DMS79 treated with DMSO at 0.1 percent for 48 hours (cell line): ENCODE results near the gene DHCR24.
"Not testable (repeated sequence)": the region's sequence is repeated elsewhere in the genome, so short reads cannot be mapped to it uniquely, and the experiment has no call there.

Experiments
- DNase-seq: peaks from one replicate; lab custom pipeline; 2025; lab: John Stamatoyannopoulos, UW

DHCR24 gene

GRCh38 chr1:54888080-54888733 is 1.2 kb upstream of the DHCR24 start:
- no peak for DNase-seq

GRCh38 chr1:54887665-54888071 is 673 bp upstream of the DHCR24 start:
- DNase-seq = peak; percentile 64

- DNase-seq = peak; percentile 75
Observed at GRCh38 chr1:54885807-54886723, 930 bp downstream of the DHCR24 start.

- no peak for DNase-seq
Observed at GRCh38 chr1:54885237-54885679, 1.7 kb downstream of the DHCR24 start.

GRCh38 chr1:54884768-54885167 is 2.2 kb downstream of the DHCR24 start:
- no peak for DNase-seq

GRCh38 chr1:54884135-54884586 is 2.8 kb downstream of the DHCR24 start:
- no peak for DNase-seq

GRCh38 chr1:54883349-54884102 is 3.5 kb downstream of the DHCR24 start:
- no peak for DNase-seq

GRCh38 chr1:54882519-54882918 is 4.5 kb downstream of the DHCR24 start:
- DNase-seq = no peak

GRCh38 chr1:54881604-54882003 is 5.4 kb downstream of the DHCR24 start:
- DNase-seq = not testable (repeated sequence)

GRCh38 chr1:54879872-54880271 is 7.1 kb downstream of the DHCR24 start:
- no peak for DNase-seq

- DNase-seq = no peak
Observed at GRCh38 chr1:54876814-54877213, 10.2 kb downstream of the DHCR24 start.

GRCh38 chr1:54875000-54875399 is 12.0 kb downstream of the DHCR24 start:
- no peak for DNase-seq

GRCh38 chr1:54874079-54874830 is 12.7 kb downstream of the DHCR24 start:
- DNase-seq = no peak

- no peak for DNase-seq
Observed at GRCh38 chr1:54872036-54872331, 15.0 kb downstream of the DHCR24 start.

GRCh38 chr1:54871275-54872035 is 15.5 kb downstream of the DHCR24 start:
- DNase-seq = no peak

- DNase-seq = no peak
Observed at GRCh38 chr1:54870869-54871268, 16.1 kb downstream of the DHCR24 start.

- no peak for DNase-seq
Observed at GRCh38 chr1:54869173-54869851, 17.7 kb downstream of the DHCR24 start.

- DNase-seq = no peak
Observed at GRCh38 chr1:54867717-54868057, 19.3 kb downstream of the DHCR24 start.

GRCh38 chr1:54866801-54867716 is 19.9 kb downstream of the DHCR24 start:
- no peak for DNase-seq
